Gastroesophageal sphincter (tissue), 3 donors: ENCODE data around the gene YDJC.

Source experiments
- EP300 ChIP-seq: sonication (generic); formaldehyde crosslinking; IDR thresholded peaks from one replicate; pipeline ENCODE4 v1.6.1; 2017; ENCODE audit warnings: antibody characterized with exemption, mild to moderate bottlenecking
- POLR2A ChIP-seq, 2 donors: fragments of 450-650 bp; IDR thresholded peaks; one replicate each; pipeline ENCODE4 v1.6.1; 2017; ENCODE audit warnings: antibody characterized with exemption in 2 of 2, mild to moderate bottlenecking in 2 of 2, moderate library complexity in 1 of 2
- POLR2AphosphoS5 ChIP-seq: sonication (generic); formaldehyde crosslinking; IDR thresholded peaks from one replicate; pipeline ENCODE4 v1.6.1; 2017; ENCODE audit warnings: antibody characterized with exemption
- TF ChIP-seq, protein P1 (sequence below), 4 experiments: fragments of 200-600 bp in 2 of 4; fragments of 450-650 bp in 2 of 4; sonication (generic) in 1 of 4; IDR thresholded peaks; one replicate each; pipeline ENCODE4 v1.5.1; 2017 to 2019; ENCODE audit warnings: antibody characterized with exemption in 4 of 4, mild to moderate bottlenecking in 2 of 4, moderate library complexity in 2 of 4

DNA sequence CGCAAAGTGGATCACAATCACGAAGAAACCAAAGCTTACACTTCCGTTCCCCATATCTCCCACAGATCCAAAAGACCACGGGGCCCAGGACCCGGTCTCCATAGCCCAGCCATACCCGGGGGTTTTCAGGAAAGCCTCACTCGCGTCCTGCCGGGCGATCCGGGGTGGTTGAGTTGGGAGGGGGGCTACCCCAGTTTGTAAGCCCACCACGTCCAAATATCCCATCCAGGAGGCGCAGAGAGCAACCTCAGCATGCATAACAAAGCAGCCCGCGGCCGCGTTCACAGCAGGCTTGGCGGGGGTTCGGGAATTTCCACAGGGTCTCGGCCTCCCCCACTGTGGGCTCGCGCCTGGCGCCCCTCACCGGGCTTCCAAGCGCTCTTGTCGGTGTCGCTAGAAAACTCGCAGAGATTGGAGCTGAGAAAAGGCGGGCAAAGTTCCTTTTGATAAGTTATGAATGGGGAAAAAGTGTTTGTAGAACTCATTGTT, 21.7 kb upstream of the YDJC start:
- TF ChIP-seq POLR2A (IDR thresholded peaks at IDR 0.05) (no peak), POLR2AphosphoS5 (no peak), EP300 (no peak)
- TF ChIP-seq, protein P1, sequence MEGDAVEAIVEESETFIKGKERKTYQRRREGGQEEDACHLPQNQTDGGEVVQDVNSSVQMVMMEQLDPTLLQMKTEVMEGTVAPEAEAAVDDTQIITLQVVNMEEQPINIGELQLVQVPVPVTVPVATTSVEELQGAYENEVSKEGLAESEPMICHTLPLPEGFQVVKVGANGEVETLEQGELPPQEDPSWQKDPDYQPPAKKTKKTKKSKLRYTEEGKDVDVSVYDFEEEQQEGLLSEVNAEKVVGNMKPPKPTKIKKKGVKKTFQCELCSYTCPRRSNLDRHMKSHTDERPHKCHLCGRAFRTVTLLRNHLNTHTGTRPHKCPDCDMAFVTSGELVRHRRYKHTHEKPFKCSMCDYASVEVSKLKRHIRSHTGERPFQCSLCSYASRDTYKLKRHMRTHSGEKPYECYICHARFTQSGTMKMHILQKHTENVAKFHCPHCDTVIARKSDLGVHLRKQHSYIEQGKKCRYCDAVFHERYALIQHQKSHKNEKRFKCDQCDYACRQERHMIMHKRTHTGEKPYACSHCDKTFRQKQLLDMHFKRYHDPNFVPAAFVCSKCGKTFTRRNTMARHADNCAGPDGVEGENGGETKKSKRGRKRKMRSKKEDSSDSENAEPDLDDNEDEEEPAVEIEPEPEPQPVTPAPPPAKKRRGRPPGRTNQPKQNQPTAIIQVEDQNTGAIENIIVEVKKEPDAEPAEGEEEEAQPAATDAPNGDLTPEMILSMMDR (IDR thresholded peaks at IDR 0.05) = no peak
